Loucy (cell line): ENCODE measurements around the gene TCN2.
A peak's percentile ranks its signal among the peaks of the same experiment; 100 is the strongest.

Source experiments
- H2AFZ ChIP-seq: fragments of 200-600 bp; sonication (generic); 2 replicates; pipeline ENCODE4 v1.6.0; 2016; ENCODE audit warnings: antibody characterized with exemption, mild to moderate bottlenecking, low read length, moderate library complexity
- H3F3A ChIP-seq: fragments of 200-600 bp; 2 replicates; pipeline ENCODE4 v1.6.0; 2016; ENCODE audit warnings: antibody characterized with exemption, low read depth, mild to moderate bottlenecking
- H3K27me3 ChIP-seq: fragments of 200-600 bp; sonication (generic); 2 replicates; pipeline ENCODE4 v1.6.1; 2014; ENCODE audit warnings: low read length, mild to moderate bottlenecking; ENCODE audit not compliant: insufficient read depth, poor library complexity, severe bottlenecking
- H3K36me3 ChIP-seq: fragments of 200-600 bp; sonication (generic); 2 replicates; pipeline ENCODE4 v1.6.1; 2016; ENCODE audit warnings: low read length; ENCODE audit not compliant: insufficient read depth
- H3K4me1 ChIP-seq: fragments of 200-600 bp; sonication (generic); 2 replicates; pipeline ENCODE4 v1.5.1; 2014; ENCODE audit warnings: low read length, mild to moderate bottlenecking; ENCODE audit not compliant: insufficient read depth, poor library complexity, severe bottlenecking
- H3K4me2 ChIP-seq: fragments of 200-600 bp; sonication (generic); 2 replicates; pipeline ENCODE4 v1.6.0; 2014; ENCODE audit warnings: antibody characterized with exemption, low read length, low read depth, mild to moderate bottlenecking; ENCODE audit not compliant: poor library complexity, severe bottlenecking
- H3K4me3 ChIP-seq: fragments of 200-600 bp; sonication (generic); 2 replicates; pipeline ENCODE4 v1.5.1; 2014; ENCODE audit warnings: low read length, mild to moderate bottlenecking, mixed read lengths; ENCODE audit not compliant: poor library complexity, severe bottlenecking
- H3K79me2 ChIP-seq: fragments of 200-600 bp; sonication (generic); 2 replicates; pipeline ENCODE4 v1.6.1; 2014; ENCODE audit warnings: low read length; ENCODE audit not compliant: insufficient read depth
- H3K9ac ChIP-seq: fragments of 200-600 bp; sonication (generic); 2 replicates; pipeline ENCODE4 v1.6.0; 2014; ENCODE audit warnings: mild to moderate bottlenecking, low read depth, low read length, moderate library complexity; ENCODE audit not compliant: poor library complexity, severe bottlenecking
- H3K9me2 ChIP-seq: fragments of 200-600 bp; sonication (generic); replicated peaks from 2 replicates; pipeline ENCODE4 v1.6.1; 2016; ENCODE audit warnings: low read depth, low read length, mixed read lengths
- H3K9me3 ChIP-seq: fragments of 200-600 bp; sonication (generic); 2 replicates; pipeline ENCODE4 v1.6.1; 2014; ENCODE audit warnings: mild to moderate bottlenecking, antibody characterized with exemption, low read length, low read depth; ENCODE audit not compliant: insufficient read depth
- H4K20me1 ChIP-seq: fragments of 200-600 bp; sonication (generic); 2 replicates; pipeline ENCODE4 v1.6.0; 2014; ENCODE audit warnings: antibody characterized with exemption, low read length, mild to moderate bottlenecking; ENCODE audit not compliant: insufficient read depth, poor library complexity, severe bottlenecking
- CTCF ChIP-seq: fragments of 200-600 bp; sonication (generic); conservative IDR thresholded peaks from 2 replicates; pipeline ENCODE4 v1.5.1; 2014; ENCODE audit warnings: mild to moderate bottlenecking, antibody characterized with exemption, low read length
- EZH2phosphoT487 ChIP-seq: fragments of 200-600 bp; IDR thresholded peaks from 2 replicates; pipeline ENCODE4 v1.6.1; 2018; ENCODE audit warnings: antibody characterized with exemption, mild to moderate bottlenecking, moderate library complexity, borderline replicate concordance

TCN2 gene

GRCh38 chr22:30607300-30607930 lies 441 bp downstream of the TCN2 start:
- Histone ChIP-seq H3K36me3 (no peaks in the 10 kb centered on the region), H3K9me2 (no peaks in the 10 kb centered on the region), H2AFZ (peak overlapping the region; percentile 94), H3F3A (0 out of 2 replicates have a peak, but pooled peaks cover 3% of the 10 kb centered on the region), H3K4me3 (peak overlapping the region; percentile 87), H3K27me3 (no peaks in the 10 kb centered on the region), H3K79me2 (no peaks in the 10 kb centered on the region), H3K4me2 (peak overlapping the region; percentile 92), H4K20me1 (no peaks in the 10 kb centered on the region), H3K4me1 (peaks cover 35% of the 10 kb centered on the region), H3K9me3 (no peaks in the 10 kb centered on the region), H3K9ac (peak overlapping the region; percentile 70)
- no peak for TF ChIP-seq EZH2phosphoT487
- no peak for TF ChIP-seq CTCF

GRCh38 chr22:30607939-30608338 lies 965 bp downstream of the TCN2 start:
- Histone ChIP-seq H3K9ac (peak overlapping the region; percentile 70), H3K9me2 (no peaks in the 10 kb centered on the region), H3K36me3 (no peaks in the 10 kb centered on the region), H3F3A (no peaks in the 10 kb centered on the region), H3K9me3 (no peaks in the 10 kb centered on the region), H4K20me1 (no peaks in the 10 kb centered on the region), H3K4me2 (peak overlapping the region; percentile 92), H3K27me3 (no peaks in the 10 kb centered on the region), H2AFZ (no peak overlapping the region), H3K4me1 (peaks cover 35% of the 10 kb centered on the region), H3K79me2 (no peaks in the 10 kb centered on the region), H3K4me3 (peak overlapping the region; percentile 87)
- TF ChIP-seq EZH2phosphoT487 (no peak), CTCF (no peak)

GRCh38 chr22:30609260-30610185 lies 2.5 kb downstream of the TCN2 start:
- H3F3A ChIP-seq = no peaks in the 10 kb centered on the region
- H4K20me1 ChIP-seq = no peaks in the 10 kb centered on the region
- H2AFZ ChIP-seq = no peak overlapping the region
- TF ChIP-seq CTCF (no peak), EZH2phosphoT487 (no peak)
- H3K27me3 ChIP-seq = no peaks in the 10 kb centered on the region
- no peak overlapping the region for H3K4me3 ChIP-seq
- H3K9me3 ChIP-seq = no peaks in the 10 kb centered on the region
- H3K36me3 ChIP-seq = no peaks in the 10 kb centered on the region
- H3K4me2 ChIP-seq = peak overlapping the region; percentile 92
- H3K9me2 ChIP-seq = no peaks in the 10 kb centered on the region
- no peaks in the 10 kb centered on the region for H3K79me2 ChIP-seq
- H3K9ac ChIP-seq = no peak overlapping the region
- H3K4me1 ChIP-seq = peaks cover 35% of the 10 kb centered on the region
